Measurements from ENCODE around the gene NXNL2.

DNA sequence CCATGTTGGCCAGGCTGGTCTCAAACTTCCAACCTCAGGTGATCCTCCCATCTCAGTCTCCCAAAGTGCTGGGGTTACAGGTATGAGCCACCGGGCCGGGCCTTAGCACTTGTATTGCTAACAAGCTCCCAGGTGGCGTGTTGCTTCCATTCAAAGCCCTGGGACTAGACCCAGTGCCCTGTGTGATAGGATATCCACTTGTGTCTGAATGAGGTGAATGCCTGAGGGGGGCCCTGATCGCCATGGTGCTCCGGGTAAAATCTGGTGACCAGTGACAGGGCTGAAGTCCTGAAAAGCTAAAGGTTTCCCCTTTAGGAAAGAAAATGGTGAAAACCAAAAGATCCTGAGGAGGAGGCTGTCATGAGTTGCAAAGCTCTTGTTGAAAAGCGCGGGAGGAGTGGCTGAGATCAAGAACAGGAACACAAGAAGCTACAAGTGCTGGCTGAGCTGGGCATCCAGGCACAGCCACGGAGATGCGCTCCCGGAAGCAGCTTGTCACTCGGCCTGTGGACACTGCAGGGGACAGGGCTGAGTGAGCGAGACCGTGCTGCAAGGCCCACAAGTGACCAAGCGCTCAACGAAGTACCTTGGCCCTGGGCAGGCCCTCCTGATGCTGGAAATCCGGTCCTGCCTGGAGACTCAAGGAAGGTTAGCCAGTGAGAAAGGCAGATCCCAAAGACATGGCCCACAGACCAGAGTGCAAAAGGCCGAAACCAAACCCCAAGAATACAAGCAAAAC, 39.8 kb upstream of the NXNL2 start:
- TF ChIP-seq, protein P1, sequence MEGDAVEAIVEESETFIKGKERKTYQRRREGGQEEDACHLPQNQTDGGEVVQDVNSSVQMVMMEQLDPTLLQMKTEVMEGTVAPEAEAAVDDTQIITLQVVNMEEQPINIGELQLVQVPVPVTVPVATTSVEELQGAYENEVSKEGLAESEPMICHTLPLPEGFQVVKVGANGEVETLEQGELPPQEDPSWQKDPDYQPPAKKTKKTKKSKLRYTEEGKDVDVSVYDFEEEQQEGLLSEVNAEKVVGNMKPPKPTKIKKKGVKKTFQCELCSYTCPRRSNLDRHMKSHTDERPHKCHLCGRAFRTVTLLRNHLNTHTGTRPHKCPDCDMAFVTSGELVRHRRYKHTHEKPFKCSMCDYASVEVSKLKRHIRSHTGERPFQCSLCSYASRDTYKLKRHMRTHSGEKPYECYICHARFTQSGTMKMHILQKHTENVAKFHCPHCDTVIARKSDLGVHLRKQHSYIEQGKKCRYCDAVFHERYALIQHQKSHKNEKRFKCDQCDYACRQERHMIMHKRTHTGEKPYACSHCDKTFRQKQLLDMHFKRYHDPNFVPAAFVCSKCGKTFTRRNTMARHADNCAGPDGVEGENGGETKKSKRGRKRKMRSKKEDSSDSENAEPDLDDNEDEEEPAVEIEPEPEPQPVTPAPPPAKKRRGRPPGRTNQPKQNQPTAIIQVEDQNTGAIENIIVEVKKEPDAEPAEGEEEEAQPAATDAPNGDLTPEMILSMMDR (conservative IDR thresholded peaks at IDR 0.05) = no peak
- no peak for TF ChIP-seq ZFX (IDR thresholded peaks at IDR 0.05)
